ENCODE results near the gene NACAD. TPM values are rescaled to one million over a fixed set of nuclear protein-coding genes. Genes with fewer than 3 reads are reported as not detected.

The NACAD gene
- total and polyA plus RNA-seq, 2 of the 4 experiments (the other 2 are of a cell fraction), result 0.54 to 2.2 TPM

GRCh38 chr7:45104844-45105587 is 16.2 kb upstream of the NACAD start:
- Histone ChIP-seq H3K27ac (ENCODE audit: insufficient read depth, low read length) (no peak overlapping the region), H4K20me1 (ENCODE audit: insufficient read depth, low read length) (peaks cover 31% of the 10 kb centered on the region), H2BK5ac (ENCODE audit: low read depth, low read length, poor library complexity, severe bottlenecking) (no peak overlapping the region), H3K18ac (ENCODE audit: low read depth, low read length) (no peak overlapping the region), H2AFZ (replicated peaks; ENCODE audit: low read length, poor library complexity) (no peak overlapping the region), H3K36me3 (ENCODE audit: control insufficient read depth, insufficient read depth, low read length) (peaks cover 83% of the 10 kb centered on the region), H3K27me3 (ENCODE audit: control insufficient read depth, insufficient read depth, low read length) (no peaks in the 10 kb centered on the region), H3K4me2 (ENCODE audit: low read depth, low read length) (no peak overlapping the region), H3K4me3 (ENCODE audit: insufficient read depth, low read depth, low read length) (no peak overlapping the region), H3K9me3 (ENCODE audit: control insufficient read depth, insufficient read depth, low read length) (no peaks in the 10 kb centered on the region), H2BK120ac (ENCODE audit: low read depth, low read length) (no peak overlapping the region), H2BK15ac (ENCODE audit: low read depth, low read length) (no peak overlapping the region), H3K4me1 (ENCODE audit: control insufficient read depth, insufficient read depth, low read length) (peaks cover 3% of the 10 kb centered on the region; the same call in 1 of the 2 replicates), H3K9ac (ENCODE audit: low read depth, low read length) (no peak overlapping the region), H3K56ac (ENCODE audit: extremely low read depth, insufficient read depth, low read length) (no peak overlapping the region), H4K91ac (ENCODE audit: insufficient read depth, low read depth, low read length) (no peak overlapping the region), H3K4ac (ENCODE audit: low read depth, low read length) (no peak overlapping the region), H4K8ac (ENCODE audit: low read depth in 2 of 2, low read length in 2 of 2) (no peak overlapping the region), H3K79me1 (ENCODE audit: low read depth in 1 of 2, low read length in 2 of 2) (peaks cover 38 to 50% of the 10 kb centered on the region in 2 experiments), H3K14ac (replicated peaks; ENCODE audit: low read depth, low read length) (no peak overlapping the region), H3K23ac (ENCODE audit: low read depth, low read length) (no peak overlapping the region), H2BK20ac (ENCODE audit: low read depth, low read length) (no peak overlapping the region), H4K5ac (ENCODE audit: low read depth, low read length) (no peak overlapping the region), H3K9me1 (ENCODE audit: insufficient read depth, low read length) (no peaks in the 10 kb centered on the region; the same call in 1 of the 2 replicates), H2AK5ac (ENCODE audit: low read depth, low read length) (no peak overlapping the region), H2AK9ac (replicated peaks; ENCODE audit: low read depth, low read length, poor library complexity) (no peak overlapping the region)
- 95% methylated on average over 3 of the region's 12 CpGs; no CpG with 5 or more reads in 1 of the 2 experiments for WGBS, 2 experiments (ENCODE audit: extremely low coverage in 2 of 2, insufficient read length in 1 of 2)
- no TSS peak for BruUV-seq (replicated peaks)
- CTCF ChIA-PET, result no interaction called here
- DNase-seq (no peak), ATAC-seq (ENCODE audit: low read depth) (no peak)
- intact Hi-C loops (cut with micrococcal nuclease), result no loop called here
- POLR2A ChIA-PET (ENCODE audit: unreplicated experiment), result no interaction called here
- TF ChIP-seq CHD1 (IDR thresholded peaks at IDR 0.05; ENCODE audit: low read depth, low read length) (no peak), RAD21 (IDR thresholded peaks at IDR 0.05; ENCODE audit: low read length) (no peak), SMC3 (IDR thresholded peaks at IDR 0.05; ENCODE audit: low read depth, low read length) (no peak), FOS (IDR thresholded peaks at IDR 0.05; ENCODE audit: low read depth, low read length) (no peak), ELK1 (IDR thresholded peaks at IDR 0.05; ENCODE audit: borderline replicate concordance, low read depth, low read length) (no peak), NFE2L2 (IDR thresholded peaks at IDR 0.05; ENCODE audit: low read depth, low read length) (no peak), RFX5 (IDR thresholded peaks at IDR 0.05; ENCODE audit: low read depth, low read length) (no peak), MXI1 (IDR thresholded peaks at IDR 0.05; ENCODE audit: borderline replicate concordance, low read depth, low read length) (no peak), CTCF (conservative IDR thresholded peaks at IDR 0.05; ENCODE audit: low read depth, low read length) (no peak), POLR2A (IDR thresholded peaks at IDR 0.05; ENCODE audit: low read depth, low read length) (no peak), USF2 (IDR thresholded peaks at IDR 0.05; ENCODE audit: low read depth, low read length) (no peak), MAZ (IDR thresholded peaks at IDR 0.05; ENCODE audit: borderline replicate concordance, low read depth, low read length) (no peak), RCOR1 (IDR thresholded peaks at IDR 0.05; ENCODE audit: insufficient replicate concordance, low read length) (no peak), MAFK (IDR thresholded peaks at IDR 0.05; ENCODE audit: low read depth, low read length) (no peak), CEBPB (IDR thresholded peaks at IDR 0.05; ENCODE audit: low read depth, low read length) (no peak), BHLHE40 (IDR thresholded peaks at IDR 0.05; ENCODE audit: low read depth, low read length) (no peak)
- dilution Hi-C loops (cut with HindIII; ENCODE audit: low sequenced_read_pairs, unreplicated experiment), result no loop called here
- in situ Hi-C loops (cut with MboI; ENCODE audit: low sequenced_read_pairs), result no loop called here
